Omental fat pad (tissue), 4 donors: ENCODE measurements around the gene ZNF831. TPM values are rescaled to one million over a fixed set of nuclear protein-coding genes. Genes with fewer than 3 reads are reported as not detected.

Experiments used
- ATAC-seq: fragments of 150-250 bp; one replicate; pipeline ENCODE4 v1.9.1; 2016; ENCODE audit warnings: mild to moderate bottlenecking, moderate library complexity; ENCODE audit not compliant: low FRiP score
- DNase-seq: peaks from one replicate; pipeline ENCODE4 v3.0.0-alpha.2; 2019; ENCODE audit warnings: low spot score
- CTCF ChIP-seq, 3 donors: fragments of 450-650 bp; IDR thresholded peaks; one replicate each; pipeline ENCODE4 v1.5.1; 2016 to 2017; ENCODE audit warnings: antibody characterized with exemption in 3 of 3, mild to moderate bottlenecking in 3 of 3, moderate library complexity in 2 of 3
- total RNA-seq, 4 donors: library from RNA; depleted of rRNA; stranded (reverse); fragments of >200 nt; gene quantifications; one replicate each; pipeline ENCODE4 v1.1.0, GENCODE V29; 2016

Gene ZNF831
- total RNA-seq, 4 donors from 2014 or later, result 1.3 to 3.6 (median 2.0) TPM

DNA sequence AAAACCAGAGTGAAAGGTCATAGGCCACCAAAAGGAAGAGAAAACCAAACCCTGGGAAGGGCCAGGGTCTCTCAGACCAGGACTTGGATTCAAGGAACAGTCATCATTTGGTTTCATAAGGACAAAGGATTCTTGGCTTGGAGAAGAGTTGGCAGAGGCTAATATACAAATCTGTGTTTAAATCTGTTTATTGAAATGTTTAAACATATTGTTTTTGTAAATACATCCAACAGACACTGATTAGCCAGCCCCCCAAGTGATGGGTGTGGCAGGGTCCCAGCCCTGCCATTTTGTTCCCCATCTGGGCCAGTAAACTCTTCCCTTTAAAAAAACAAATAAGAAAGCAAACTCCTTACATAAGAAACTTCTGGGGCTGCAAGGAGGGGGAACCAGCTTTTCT, 6.1 kb upstream of the ZNF831 start:
- no peak for TF ChIP-seq CTCF (IDR thresholded peaks at IDR 0.05)
- ATAC-seq (no peak), DNase-seq (no peak)

- no peak for DNase-seq
- no peak for TF ChIP-seq CTCF (IDR thresholded peaks at IDR 0.05)
- ATAC-seq, result no peak
Measured at GRCh38 chr20:59157961-59158541, 5.6 kb upstream of the ZNF831 start.

- DNase-seq (no peak), ATAC-seq (no peak)
- TF ChIP-seq CTCF (IDR thresholded peaks at IDR 0.05), result no peak
Measured at GRCh38 chr20:59158673-59159072, 4.9 kb upstream of the ZNF831 start.

- no peak for TF ChIP-seq CTCF (IDR thresholded peaks at IDR 0.05)
- ATAC-seq (no peak), DNase-seq (no peak)
Measured at GRCh38 chr20:59159091-59159490, 4.5 kb upstream of the ZNF831 start.

- ATAC-seq (no peak), DNase-seq (no peak)
- no peak for TF ChIP-seq CTCF (IDR thresholded peaks at IDR 0.05)
Measured at GRCh38 chr20:59159493-59160376, 3.9 kb upstream of the ZNF831 start.

GRCh38 chr20:59160389-59161115, 3.1 kb upstream of the ZNF831 start:
- TF ChIP-seq CTCF (IDR thresholded peaks at IDR 0.05), result no peak
- DNase-seq, result no peak
- no peak for ATAC-seq
